Fibroblast of gingiva (primary cell): Measurements from ENCODE around the gene UNC79.

Source experiments
- DNase-seq: peaks from one replicate; pipeline ENCODE4 v3.0.0-alpha.2; 2011; ENCODE audit warnings: low read depth

The UNC79 gene

DNA sequence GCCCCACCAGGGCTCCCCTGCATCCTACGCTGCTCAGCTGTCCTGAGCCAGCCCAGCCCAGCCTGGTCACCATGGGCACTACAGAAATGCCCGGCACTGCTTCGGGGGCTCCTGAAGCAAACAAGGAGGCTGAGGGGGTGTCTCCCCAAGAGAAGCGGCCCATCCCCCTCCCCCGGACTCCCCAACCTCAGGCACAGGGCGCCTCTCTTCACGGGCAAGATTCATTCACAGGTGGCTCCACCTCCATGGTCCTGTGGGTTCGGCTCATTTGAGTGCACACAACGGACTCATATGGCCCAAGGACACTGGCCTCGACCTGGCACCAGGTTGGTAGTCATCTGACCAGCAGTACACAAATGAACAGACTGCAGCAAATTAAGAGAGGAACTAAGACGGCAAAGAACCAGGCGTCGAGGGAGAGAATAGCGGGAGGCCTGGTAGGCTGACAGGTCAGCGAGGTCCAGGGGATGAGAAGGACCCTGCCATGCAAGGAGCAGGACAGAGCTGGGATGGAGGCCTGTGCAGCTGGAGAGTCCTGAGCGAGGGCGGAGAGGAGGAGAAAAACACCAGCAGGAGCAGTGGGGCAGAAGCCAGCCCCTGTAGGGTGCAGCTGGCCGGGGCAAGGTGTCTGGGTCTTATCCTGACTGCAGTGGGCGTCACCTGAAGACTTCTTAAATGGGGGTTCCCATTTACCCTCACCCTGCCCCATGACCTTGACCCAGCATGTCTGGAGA is 297.3 kb downstream of the UNC79 start:
- DNase-seq = no peak

- no peak for DNase-seq
Observed at GRCh38 chr14:93728651-93729016, 297.9 kb downstream of the UNC79 start.

- DNase-seq = no peak
Observed at GRCh38 chr14:93729993-93730392, 299.3 kb downstream of the UNC79 start.

DNA sequence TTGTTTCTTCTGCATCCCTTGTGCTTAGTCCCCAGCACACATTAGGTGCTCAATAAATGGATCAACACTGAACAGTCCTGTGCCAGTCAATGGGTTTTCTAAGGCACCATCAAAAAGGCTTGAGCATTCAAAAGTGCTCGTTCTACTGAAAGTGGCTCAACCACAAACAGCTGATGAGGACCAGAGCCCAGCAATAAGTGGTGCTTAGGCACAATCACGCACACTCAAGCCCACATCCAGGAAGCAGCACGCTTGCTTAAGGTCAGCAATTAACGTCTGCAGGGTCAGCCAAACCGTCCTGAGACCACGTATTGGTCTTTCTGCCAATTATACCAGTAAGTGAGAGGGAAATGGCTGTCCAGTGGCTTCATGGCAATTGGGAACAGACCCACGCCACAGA is 301.0 kb downstream of the UNC79 start:
- DNase-seq = no peak

GRCh38 chr14:93732524-93732923 is 301.8 kb downstream of the UNC79 start:
- DNase-seq = no peak

- no peak for DNase-seq
Observed at GRCh38 chr14:93733231-93733630, 302.5 kb downstream of the UNC79 start.

DNA sequence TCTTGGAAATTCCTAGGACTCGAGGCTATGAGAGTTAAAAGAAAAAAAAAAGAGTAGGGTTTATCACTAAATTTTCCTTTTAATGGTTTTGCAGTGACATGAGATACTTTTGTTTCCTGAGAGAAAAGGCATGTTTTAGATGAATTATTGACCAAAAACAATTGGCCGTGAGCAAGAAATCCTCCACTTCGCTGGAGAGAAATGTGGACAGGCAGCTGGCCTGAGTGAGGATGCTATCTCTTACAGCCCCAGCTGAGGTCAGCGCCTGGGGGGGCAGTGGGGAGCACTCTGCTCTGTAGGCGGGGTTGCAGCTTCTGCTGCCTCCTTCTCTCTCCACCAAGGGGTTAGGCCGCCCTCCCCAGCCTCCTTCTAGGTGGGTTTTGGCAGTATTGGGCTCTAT is 302.9 kb downstream of the UNC79 start:
- no peak for DNase-seq

GRCh38 chr14:93734086-93734822 is 303.5 kb downstream of the UNC79 start:
- no peak for DNase-seq

GRCh38 chr14:93735206-93735605 is 304.5 kb downstream of the UNC79 start:
- no peak for DNase-seq

GRCh38 chr14:93736378-93737014 is 305.8 kb downstream of the UNC79 start:
- DNase-seq = no peak

- no peak for DNase-seq
Observed at GRCh38 chr14:93737634-93738033, 306.9 kb downstream of the UNC79 start.

- no peak for DNase-seq
Observed at GRCh38 chr14:93741556-93742230, 311.0 kb downstream of the UNC79 start.

DNA sequence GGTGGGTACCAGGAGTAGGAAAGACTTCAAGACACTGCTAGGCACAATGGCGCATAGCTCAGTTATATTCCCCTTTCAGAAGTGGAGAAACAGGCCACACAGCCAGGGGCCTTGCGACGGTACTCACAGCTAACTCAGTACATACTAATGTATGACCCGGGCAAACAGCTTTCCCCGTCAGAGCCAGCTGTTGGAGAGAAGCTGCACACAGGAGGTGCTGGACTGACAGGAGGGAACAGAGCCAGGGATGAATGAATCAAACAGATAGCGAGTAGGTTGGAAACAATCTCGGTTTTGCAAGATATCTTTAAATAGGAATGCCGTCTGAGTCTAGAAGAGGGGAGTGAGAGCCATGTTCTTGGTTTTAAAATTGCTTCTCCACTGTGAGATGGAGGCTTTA is 312.0 kb downstream of the UNC79 start:
- DNase-seq = no peak

DNA sequence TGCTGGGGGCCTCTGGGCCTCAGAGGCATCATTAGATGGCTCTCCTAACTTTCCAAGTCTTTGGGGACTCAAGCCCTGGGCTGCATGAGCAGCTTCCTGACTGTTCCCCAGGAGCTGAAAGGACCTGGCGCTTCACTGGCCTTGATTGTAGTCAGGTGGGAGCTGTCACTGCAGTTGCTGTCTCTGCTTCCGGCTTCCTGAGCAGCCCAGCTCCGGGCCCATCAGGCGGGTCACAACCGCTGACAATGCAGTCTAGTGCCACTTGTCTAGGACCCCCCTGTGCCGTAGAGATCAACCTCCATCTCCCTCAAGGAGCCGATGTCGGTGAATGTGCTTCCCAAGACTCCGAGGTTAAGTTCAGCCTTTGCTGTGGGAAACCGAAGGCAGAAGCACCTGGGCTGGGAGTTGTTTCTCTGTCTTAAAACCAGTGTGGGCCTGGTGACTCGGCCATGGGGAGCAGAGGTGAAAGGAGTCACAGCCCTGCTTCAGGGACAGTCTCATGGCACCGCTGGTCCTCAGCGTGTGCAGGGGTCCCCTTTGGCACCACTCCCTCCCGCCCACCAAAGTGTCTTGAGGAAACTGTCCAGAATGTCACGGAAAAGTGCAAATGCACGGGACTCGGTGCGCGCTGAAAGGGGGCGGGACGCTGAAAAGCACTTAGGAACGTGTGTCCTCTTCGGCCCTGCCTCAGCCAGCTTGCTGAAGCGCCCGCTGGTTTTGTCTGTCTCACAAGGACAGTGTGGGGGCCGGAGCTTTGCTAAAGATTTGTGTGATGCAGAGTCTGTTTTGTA is 312.7 kb downstream of the UNC79 start:
- DNase-seq = no peak

DNA sequence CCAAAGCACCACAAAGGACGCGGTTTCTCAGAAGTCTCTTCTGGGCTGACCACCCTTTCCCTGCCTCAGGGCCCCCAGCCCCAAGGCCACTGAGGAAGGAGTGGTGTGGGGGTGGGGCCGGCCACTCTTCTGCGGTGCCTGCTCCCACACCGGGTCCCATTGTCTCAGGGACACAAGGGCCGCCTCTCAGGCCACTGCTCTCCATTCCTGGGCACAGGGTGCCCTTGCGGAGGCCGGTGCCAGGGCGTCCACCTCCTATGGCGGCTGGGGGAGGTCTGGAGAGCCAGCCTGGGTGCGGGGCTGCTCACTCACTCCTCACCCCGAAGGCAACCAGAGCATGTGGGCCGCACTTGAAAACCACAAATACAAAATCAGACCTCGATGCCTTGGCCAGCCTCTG is 313.4 kb downstream of the UNC79 start:
- DNase-seq = no peak

DNA sequence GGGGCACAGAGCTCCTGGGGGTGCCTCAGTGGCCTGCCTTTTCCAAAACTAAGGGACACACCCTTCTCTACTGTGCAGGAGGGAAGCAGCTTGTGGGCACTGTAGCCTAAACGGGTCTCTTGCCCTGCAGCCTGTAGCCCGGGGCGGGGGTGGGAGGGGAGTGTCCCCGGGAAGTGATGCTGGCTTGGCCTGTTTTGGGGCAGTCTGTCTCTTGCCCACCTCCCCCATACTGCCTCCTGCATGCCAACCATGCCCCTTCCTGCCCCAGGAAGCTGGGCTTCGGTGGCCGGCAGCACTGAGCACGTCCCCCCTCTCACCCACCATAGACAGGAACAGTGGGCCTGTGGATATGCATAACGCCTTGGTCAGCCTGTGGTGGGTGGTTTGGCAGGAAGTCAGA is 314.1 kb downstream of the UNC79 start:
- DNase-seq = no peak

GRCh38 chr14:93745603-93746273 is 315.0 kb downstream of the UNC79 start:
- no peak for DNase-seq

DNA sequence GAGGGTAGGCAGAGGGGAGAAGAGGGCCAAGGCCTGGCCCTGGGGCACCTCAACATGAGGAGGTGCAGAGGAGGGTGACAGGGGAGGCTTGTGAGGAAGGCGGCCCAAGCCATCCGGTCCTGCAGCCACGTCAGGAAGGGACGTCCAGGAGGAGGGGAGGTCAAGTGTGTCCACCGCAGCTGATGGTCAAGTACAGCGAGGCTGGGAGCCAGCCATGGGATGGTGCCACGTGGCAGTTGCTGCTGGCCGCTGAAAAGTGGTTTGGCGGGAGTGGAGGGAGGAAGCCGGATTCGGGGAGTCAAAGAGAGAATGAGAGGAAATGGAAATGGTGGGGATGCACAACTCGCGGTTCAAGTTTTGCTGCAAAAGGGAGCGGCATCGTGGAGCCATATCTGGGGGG is 316.4 kb downstream of the UNC79 start:
- no peak for DNase-seq

GRCh38 chr14:93747560-93747959 is 316.8 kb downstream of the UNC79 start:
- no peak for DNase-seq

- DNase-seq = no peak
Observed at GRCh38 chr14:93748208-93749075, 317.7 kb downstream of the UNC79 start.
